GM12878 (cell line): ENCODE results near the gene SURF2. TPM values are rescaled to one million over a fixed set of nuclear protein-coding genes. Genes with fewer than 3 reads are reported as not detected.
A peak's percentile ranks its signal among the peaks of the same experiment; 100 is the strongest.

ENCODE experiments used
- ATAC-seq: fragments of 200-7000 bp; cut with Tn5 transposase; 3 replicates; pipeline ENCODE4 v1.9.1; 2020; ENCODE audit warnings: mild to moderate bottlenecking, moderate library complexity
- BruUV-seq: library from RNA; stranded (reverse); fragments of 400-500 nt; replicated peaks from 2 replicates; lab custom pipeline; 2021; lab: Mats Ljungman, UMichigan
- CTCF ChIA-PET: fragments of 300-600 bp; sonication (Branson Sonifier 250); formaldehyde crosslinking; extraction: SDS; loops from one replicate; lab custom pipeline; 2021; ENCODE audit warnings: inconsistent platforms; lab: Yijun Ruan, JAX
- POLR2A ChIA-PET: fragments of 350-600 bp; formaldehyde crosslinking; extraction: SDS; loops from one replicate; lab custom pipeline; 2021; ENCODE audit warnings: inconsistent platforms; lab: Charles Lee
- RAD21 ChIA-PET: fragments of 300-600 bp; sonication (Branson Sonifier 250); formaldehyde crosslinking; loops from one replicate; lab custom pipeline; 2023; ENCODE audit warnings: antibody characterized with exemption; ENCODE audit not compliant: unreplicated experiment; lab: Charles Lee
- SMC1A ChIA-PET: fragments of 300-600 bp; sonication (Branson Sonifier 250); formaldehyde crosslinking; loops from one replicate; lab custom pipeline; 2023; ENCODE audit not compliant: unreplicated experiment, uncharacterized antibody; lab: Charles Lee
- DNase-seq: peaks from one replicate; pipeline ENCODE4 v3.0.0-alpha.2; 2011; ENCODE audit warnings: low read depth, low spot score
- FAIRE-seq: peaks from 3 replicates; lab custom pipeline; 2011; peaks lifted over from hg19 to GRCh38; lab: Jason Lieb, UNC
- H2AFZ ChIP-seq: 2 replicates; pipeline ENCODE4 v1.6.0; 2011; ENCODE audit warnings: low read depth, low read length, control low read depth; ENCODE audit not compliant: control insufficient read depth
- H3K27ac ChIP-seq: 2 replicates; pipeline ENCODE4 v1.5.1; 2011; ENCODE audit warnings: control low read depth; ENCODE audit not compliant: control insufficient read depth, insufficient read depth
- H3K27me3 ChIP-seq, 2 experiments: replicated peaks in 1 of 2; 2 replicates each; pipeline versions ENCODE4 v1.6.0 to v1.6.1; 2011; ENCODE audit warnings: low read length in 1 of 2; ENCODE audit not compliant: control insufficient read depth in 2 of 2, insufficient read depth in 2 of 2
- H3K36me3 ChIP-seq, 2 experiments: 2 replicates each; pipeline ENCODE4 v1.5.1; 2011; ENCODE audit warnings: low read length in 1 of 2; ENCODE audit not compliant: control insufficient read depth in 2 of 2, insufficient read depth in 2 of 2
- H3K4me1 ChIP-seq: 2 replicates; pipeline ENCODE4 v1.6.1; 2011; ENCODE audit warnings: mild to moderate bottlenecking, low read length, moderate library complexity, mixed read lengths; ENCODE audit not compliant: control insufficient read depth, insufficient read depth
- H3K4me2 ChIP-seq: 2 replicates; pipeline ENCODE4 v1.6.0; 2011; ENCODE audit warnings: control low read depth; ENCODE audit not compliant: control insufficient read depth, insufficient read depth
- H3K4me3 ChIP-seq: fragments of 200-600 bp; sonication (generic); 2 replicates; pipeline ENCODE4 v1.5.1; 2016
- H3K79me2 ChIP-seq: 2 replicates; pipeline ENCODE4 v1.6.0; 2011; ENCODE audit warnings: low read length; ENCODE audit not compliant: control insufficient read depth, insufficient read depth
- H3K9ac ChIP-seq: 2 replicates; pipeline ENCODE4 v1.8.0; 2011; ENCODE audit warnings: low read length, control low read depth, mixed read lengths; ENCODE audit not compliant: control insufficient read depth, insufficient read depth
- H3K9me3 ChIP-seq: replicated peaks from 3 replicates; pipeline ENCODE4 v1.5.1; 2011; ENCODE audit warnings: mild to moderate bottlenecking, low read length; ENCODE audit not compliant: control insufficient read depth, insufficient read depth
- H4K20me1 ChIP-seq: 2 replicates; pipeline ENCODE4 v1.6.0; 2011; ENCODE audit not compliant: control insufficient read depth, insufficient read depth
- ATF7 ChIP-seq: fragments of 450-650 bp; IDR thresholded peaks from 2 replicates; pipeline ENCODE4 v1.6.1; 2016; ENCODE audit warnings: low read depth, mild to moderate bottlenecking
- CHD4 ChIP-seq: fragments of 200-600 bp; sonication (generic); IDR thresholded peaks from 2 replicates; pipeline ENCODE4 v1.6.1; 2016; ENCODE audit warnings: mild to moderate bottlenecking
- CREB1 ChIP-seq: IDR thresholded peaks from 2 replicates; pipeline ENCODE4 v1.6.1; 2012; ENCODE audit warnings: low read depth, mild to moderate bottlenecking, inconsistent platforms
- FOXK2 ChIP-seq: fragments of 450-650 bp; IDR thresholded peaks from 2 replicates; pipeline ENCODE4 v1.6.1; 2017; ENCODE audit warnings: mild to moderate bottlenecking, moderate library complexity
- HCFC1 ChIP-seq: fragments of 150-350 bp; IDR thresholded peaks from 2 replicates; pipeline ENCODE4 v1.6.1; 2014; ENCODE audit warnings: low read length
- HDAC6 ChIP-seq: fragments of 200-600 bp; sonication (generic); IDR thresholded peaks from one replicate; pipeline ENCODE4 v1.8.0; 2017; ENCODE audit warnings: antibody characterized with exemption; ENCODE audit not compliant: unreplicated experiment
- HDGF ChIP-seq: fragments of 450-650 bp; IDR thresholded peaks from 2 replicates; pipeline ENCODE4 v1.6.1; 2016; ENCODE audit warnings: antibody characterized with exemption
- IKZF2 ChIP-seq, 2 experiments: fragments of 450-650 bp; IDR thresholded peaks; 2 replicates each; pipeline ENCODE4 v1.6.1; 2017; ENCODE audit warnings: mild to moderate bottlenecking in 2 of 2, moderate library complexity in 2 of 2
- JUND ChIP-seq: IDR thresholded peaks from 2 replicates; pipeline ENCODE4 v1.6.1; 2012; ENCODE audit warnings: low read depth, mild to moderate bottlenecking, low read length, improper control_type of control experiment, moderate library complexity
- NR2C2 ChIP-seq: IDR thresholded peaks from 2 replicates; pipeline ENCODE4 v1.6.1; 2011; ENCODE audit warnings: borderline replicate concordance, low read depth; ENCODE audit not compliant: control insufficient read depth, insufficient read length
- PAX5 ChIP-seq: IDR thresholded peaks from 2 replicates; pipeline ENCODE4 v1.6.1; 2011; ENCODE audit warnings: low read depth, low read length, borderline replicate concordance
- SIX5 ChIP-seq: IDR thresholded peaks from 2 replicates; pipeline ENCODE4 v1.6.1; 2011; ENCODE audit warnings: mild to moderate bottlenecking, low read depth, low read length, moderate library complexity; ENCODE audit not compliant: severe bottlenecking
- YBX1 ChIP-seq: fragments of 450-650 bp; IDR thresholded peaks from 2 replicates; pipeline ENCODE4 v1.6.1; 2016; ENCODE audit warnings: antibody characterized with exemption
- ZNF384 ChIP-seq: IDR thresholded peaks from 2 replicates; pipeline ENCODE4 v1.6.1; 2012; ENCODE audit warnings: low read depth, mild to moderate bottlenecking, low read length, improper control_type of control experiment, borderline replicate concordance
- WGBS: methylation state at CpG from one replicate; pipeline ENCODE4 v1.1.6; 2016; ENCODE audit warnings: low lambda C conversion rate; ENCODE audit not compliant: insufficient replicate concordance, insufficient coverage; ENCODE audit errors: missing lambda C conversion rate; 5-methylcytosine and 5-hydroxymethylcytosine counted together
- in situ Hi-C: fragments of 300-500 bp; cut with MboI; formaldehyde crosslinking; loops from 9 replicates; pipeline ENCODE4 v1.14.3; 2018; ENCODE audit warnings: mixed read lengths
- intact Hi-C: fragments of 100-400 bp; cut with micrococcal nuclease; formaldehyde crosslinking; loops from one replicate; pipeline ENCODE4 v1.14.2; 2022; ENCODE audit not compliant: unreplicated experiment
- polyA plus RNA-seq, 11 experiments: library from polyadenylated mRNA; depleted of rRNA in 4 of 11; unstranded in 6 of 11; stranded (reverse) in 5 of 11; fragments of >200 nt; fragmentation: Nextera tagmentation in 4 of 11; fragmentation: Illumina TruSeq in 1 of 11; extraction: Ambion mirVana in 4 of 11; extraction: Trizol in 1 of 11; gene quantifications; 1 replicate in 1 of 11; 2 replicates in 10 of 11; pipeline versions ENCODE4 v1.2.1 to v1.2.3, GENCODE V29; 2011 to 2016; ENCODE audit warnings: inconsistent platforms in 2 of 11, missing spikeins in 2 of 11, low read depth in 1 of 11
- total RNA-seq, 4 experiments: library from RNA; depleted of rRNA in 3 of 4; stranded (reverse); fragments of >200 nt in 3 of 4; fragmentation: Illumina TruSeq in 1 of 4; extraction: Trizol in 1 of 4; gene quantifications; 2 replicates each; pipeline versions ENCODE4 v1.2.1 to v1.2.3, GENCODE V29; 2013 to 2021
- TF ChIP-seq, protein P1 (sequence below): fragments of 450-650 bp; formaldehyde crosslinking; IDR thresholded peaks from 2 replicates; pipeline ENCODE4 v1.5.0; 2022; ENCODE audit warnings: mild to moderate bottlenecking, missing genetic modification characterization
- TF ChIP-seq, protein P2 (sequence below): IDR thresholded peaks from 2 replicates; pipeline ENCODE4 v1.6.1; 2012; ENCODE audit warnings: low read depth, low read length, improper control_type of control experiment
- TF ChIP-seq, protein P3 (sequence below): fragments of 450-650 bp; IDR thresholded peaks from 2 replicates; pipeline ENCODE4 v1.6.1; 2017; ENCODE audit warnings: low read depth, mild to moderate bottlenecking, moderate library complexity

The SURF2 gene
- total and polyA plus RNA-seq, 10 of the 15 experiments (the other 5 are each of a cell fraction or from before 2014, with no cell fraction given), result 4.0 to 41.7 (median 20.8) TPM

DNA sequence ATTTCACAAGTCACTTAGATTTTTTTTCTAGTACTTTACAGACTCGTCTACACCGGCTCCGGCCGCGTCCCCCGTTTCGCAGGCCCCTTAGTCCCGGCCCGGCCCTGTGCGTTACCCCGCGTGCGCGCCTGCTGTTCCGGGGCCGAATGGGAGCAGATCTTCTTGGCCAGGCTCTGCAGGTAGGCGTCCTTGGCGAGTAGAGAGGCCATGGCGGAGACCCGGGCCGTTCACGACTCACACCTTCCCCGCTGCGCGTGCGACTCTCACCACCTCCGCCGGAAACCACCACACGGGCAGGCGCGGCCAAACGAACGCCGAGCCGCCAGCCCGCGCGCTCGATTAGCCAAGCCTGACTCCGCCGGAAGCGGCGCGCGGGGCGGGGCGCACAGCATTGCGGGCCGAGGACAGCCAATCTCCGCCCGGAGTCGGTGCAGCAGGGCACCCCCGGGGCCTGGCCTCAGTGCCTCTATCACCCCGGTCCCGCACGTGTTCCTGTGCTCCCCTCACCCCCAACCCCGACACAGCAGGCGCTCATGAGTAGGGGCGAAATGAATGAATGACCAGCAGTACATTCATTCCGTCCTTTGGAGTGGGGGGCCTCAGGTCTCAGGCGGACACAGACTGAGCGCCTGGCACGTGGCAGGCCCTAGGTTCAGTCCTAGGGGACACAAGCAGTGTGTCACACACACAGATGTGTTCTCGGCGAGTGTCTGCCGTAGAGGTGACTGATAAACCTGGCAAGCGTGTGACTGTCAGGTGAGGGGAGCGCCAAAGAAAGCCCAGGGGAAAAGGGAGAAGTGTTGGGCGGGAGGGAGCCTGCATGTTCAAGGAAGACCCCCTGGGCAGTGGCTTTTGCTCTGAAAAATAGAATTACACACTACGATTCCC, 20.2 kb upstream of the SURF2 start, which contains the start of gene SURF6:
TSS of gene SURF6 (minus strand) at position 265 of the 888 bp plus-strand sequence. CDS start at position 209, 56 bp downstream.
- Histone ChIP-seq H3K27ac (peak within 1 kb of the TSS; percentile 82), H3K4me1 (peaks cover 9% of the 10 kb centered on the region), H3K27me3 (no peaks in the 10 kb centered on the region), H3K36me3 (peaks cover 14 to 23% of the 10 kb centered on the region in 2 experiments), H4K20me1 (no peaks in the 10 kb centered on the region), H3K9me3 (no peaks in the 10 kb centered on the region), H3K9ac (peak within 1 kb of the TSS; percentile 84), H3K4me3 (peak within 1 kb of the TSS; percentile 98), H3K79me2 (peaks cover 30% of the 10 kb centered on the region), H3K4me2 (peak within 1 kb of the TSS; percentile 88), H2AFZ (peak within 1 kb of the TSS; percentile 87)
- ChIA-PET SMC1A (interaction anchor here (1.1 kb wide), 1 partner anchor 101 kb away, joined by 3 read pairs; no protein-coding TSS in a partner anchor), POLR2A (interaction anchor here (1.6 to 2.0 kb wide), 2 partner anchors 12 to 36 kb away, joined by 8 read pairs; partner anchors contain the start of genes MED22 and RPL7A), CTCF (interaction anchor here (1.1 to 1.7 kb wide), 2 partner anchors 68 to 150 kb away, joined by 3 to 4 read pairs; no protein-coding TSS in a partner anchor), RAD21 (interaction anchor here (0.7 kb wide), 1 partner anchor 148 kb away, joined by 3 read pairs; no protein-coding TSS in a partner anchor)
- peak; percentile 69 for DNase-seq
- in situ Hi-C loops (no loop called here), intact Hi-C loops (loop anchor here (1.0 to 5.0 kb wide), 2 partner anchors 11 to 36 kb away; no protein-coding TSS in a partner anchor)
- ATAC-seq, result peak; percentile 98
- TSS peak; percentile 81 for BruUV-seq
- WGBS, result 5% methylated on average over 64 of the region's 70 CpGs
- peak; percentile 96 for FAIRE-seq
- TF ChIP-seq JUND (no peak), HCFC1 (peak; percentile 82), HDAC6 (peak; percentile 41), CHD4 (no peak), YBX1 (no peak), NR2C2 (peak; percentile 95), ZNF384 (no peak), HDGF (no peak), ATF7 (no peak), FOXK2 (peak; percentile 80), PAX5 (peak; percentile 70; the same call in 1 of the 2 replicates), CREB1 (peak; percentile 80), SIX5 (peak; percentile 58), IKZF2 (IDR thresholded peaks at IDR 0.05) (no peak; a peak in 1 of 4 replicates)
- TF ChIP-seq, protein P1, sequence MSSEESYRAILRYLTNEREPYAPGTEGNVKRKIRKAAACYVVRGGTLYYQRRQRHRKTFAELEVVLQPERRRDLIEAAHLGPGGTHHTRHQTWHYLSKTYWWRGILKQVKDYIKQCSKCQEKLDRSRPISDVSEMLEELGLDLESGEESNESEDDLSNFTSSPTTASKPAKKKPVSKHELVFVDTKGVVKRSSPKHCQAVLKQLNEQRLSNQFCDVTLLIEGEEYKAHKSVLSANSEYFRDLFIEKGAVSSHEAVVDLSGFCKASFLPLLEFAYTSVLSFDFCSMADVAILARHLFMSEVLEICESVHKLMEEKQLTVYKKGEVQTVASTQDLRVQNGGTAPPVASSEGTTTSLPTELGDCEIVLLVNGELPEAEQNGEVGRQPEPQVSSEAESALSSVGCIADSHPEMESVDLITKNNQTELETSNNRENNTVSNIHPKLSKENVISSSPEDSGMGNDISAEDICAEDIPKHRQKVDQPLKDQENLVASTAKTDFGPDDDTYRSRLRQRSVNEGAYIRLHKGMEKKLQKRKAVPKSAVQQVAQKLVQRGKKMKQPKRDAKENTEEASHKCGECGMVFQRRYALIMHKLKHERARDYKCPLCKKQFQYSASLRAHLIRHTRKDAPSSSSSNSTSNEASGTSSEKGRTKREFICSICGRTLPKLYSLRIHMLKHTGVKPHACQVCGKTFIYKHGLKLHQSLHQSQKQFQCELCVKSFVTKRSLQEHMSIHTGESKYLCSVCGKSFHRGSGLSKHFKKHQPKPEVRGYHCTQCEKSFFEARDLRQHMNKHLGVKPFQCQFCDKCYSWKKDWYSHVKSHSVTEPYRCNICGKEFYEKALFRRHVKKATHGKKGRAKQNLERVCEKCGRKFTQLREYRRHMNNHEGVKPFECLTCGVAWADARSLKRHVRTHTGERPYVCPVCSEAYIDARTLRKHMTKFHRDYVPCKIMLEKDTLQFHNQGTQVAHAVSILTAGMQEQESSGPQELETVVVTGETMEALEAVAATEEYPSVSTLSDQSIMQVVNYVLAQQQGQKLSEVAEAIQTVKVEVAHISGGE (CRISPR knock-in tag), result peak; percentile 42; the same call in 1 of the 2 replicates
- TF ChIP-seq, protein P2, sequence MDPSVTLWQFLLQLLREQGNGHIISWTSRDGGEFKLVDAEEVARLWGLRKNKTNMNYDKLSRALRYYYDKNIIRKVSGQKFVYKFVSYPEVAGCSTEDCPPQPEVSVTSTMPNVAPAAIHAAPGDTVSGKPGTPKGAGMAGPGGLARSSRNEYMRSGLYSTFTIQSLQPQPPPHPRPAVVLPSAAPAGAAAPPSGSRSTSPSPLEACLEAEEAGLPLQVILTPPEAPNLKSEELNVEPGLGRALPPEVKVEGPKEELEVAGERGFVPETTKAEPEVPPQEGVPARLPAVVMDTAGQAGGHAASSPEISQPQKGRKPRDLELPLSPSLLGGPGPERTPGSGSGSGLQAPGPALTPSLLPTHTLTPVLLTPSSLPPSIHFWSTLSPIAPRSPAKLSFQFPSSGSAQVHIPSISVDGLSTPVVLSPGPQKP, result peak; percentile 99
- TF ChIP-seq, protein P3, sequence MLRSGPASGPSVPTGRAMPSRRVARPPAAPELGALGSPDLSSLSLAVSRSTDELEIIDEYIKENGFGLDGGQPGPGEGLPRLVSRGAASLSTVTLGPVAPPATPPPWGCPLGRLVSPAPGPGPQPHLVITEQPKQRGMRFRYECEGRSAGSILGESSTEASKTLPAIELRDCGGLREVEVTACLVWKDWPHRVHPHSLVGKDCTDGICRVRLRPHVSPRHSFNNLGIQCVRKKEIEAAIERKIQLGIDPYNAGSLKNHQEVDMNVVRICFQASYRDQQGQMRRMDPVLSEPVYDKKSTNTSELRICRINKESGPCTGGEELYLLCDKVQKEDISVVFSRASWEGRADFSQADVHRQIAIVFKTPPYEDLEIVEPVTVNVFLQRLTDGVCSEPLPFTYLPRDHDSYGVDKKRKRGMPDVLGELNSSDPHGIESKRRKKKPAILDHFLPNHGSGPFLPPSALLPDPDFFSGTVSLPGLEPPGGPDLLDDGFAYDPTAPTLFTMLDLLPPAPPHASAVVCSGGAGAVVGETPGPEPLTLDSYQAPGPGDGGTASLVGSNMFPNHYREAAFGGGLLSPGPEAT, result peak; percentile 97
